ENCODE measurements around the gene PPP1R15A. TPM values are rescaled to one million over a fixed set of nuclear protein-coding genes. Genes with fewer than 3 reads are reported as not detected.
"Not testable (repeated sequence)": the region's sequence is repeated elsewhere in the genome, so short reads cannot be mapped to it uniquely, and the experiment has no call there.

PPP1R15A gene
- total RNA-seq, 1 donor from 2014 or later: 106 TPM

DNA sequence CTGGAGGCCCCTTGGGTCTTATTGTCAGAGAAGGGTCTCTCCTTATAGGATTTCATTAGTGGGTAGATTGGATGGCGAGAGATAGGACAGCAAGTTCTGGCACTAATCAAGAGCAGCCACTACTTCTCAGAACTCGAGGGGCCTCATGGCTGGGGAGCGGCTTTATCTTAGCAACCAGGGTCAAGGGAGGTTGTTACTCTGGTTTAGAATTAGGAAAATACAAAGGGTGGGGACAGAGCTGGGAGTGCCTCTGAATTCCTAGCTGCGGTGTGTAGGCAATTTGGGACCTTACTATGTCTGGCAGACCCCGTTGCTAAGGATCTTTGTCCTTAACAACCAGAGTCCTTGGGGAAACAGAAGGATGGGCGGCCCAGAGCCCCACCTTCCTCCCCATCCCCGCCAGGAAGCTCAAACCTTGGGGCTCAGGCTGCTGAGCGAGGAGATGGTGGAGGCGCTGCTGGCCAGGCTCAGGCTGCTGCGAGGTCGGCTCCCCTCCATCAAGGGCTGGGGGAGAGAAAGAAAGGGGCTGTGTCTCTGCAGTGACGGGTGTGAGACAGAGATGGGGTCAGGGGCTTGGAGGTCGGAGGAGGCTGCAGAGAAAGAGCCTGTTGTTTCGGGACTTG is 5.0 kb upstream of the PPP1R15A start:
- DNase-seq (ENCODE audit: low spot score): no peak
- Mint-ChIP-seq H3K27me3 (ENCODE audit: low read depth) (no peaks in the 10 kb centered on the region), H3K9me3 (ENCODE audit: low read depth) (no peaks in the 10 kb centered on the region)

DNA sequence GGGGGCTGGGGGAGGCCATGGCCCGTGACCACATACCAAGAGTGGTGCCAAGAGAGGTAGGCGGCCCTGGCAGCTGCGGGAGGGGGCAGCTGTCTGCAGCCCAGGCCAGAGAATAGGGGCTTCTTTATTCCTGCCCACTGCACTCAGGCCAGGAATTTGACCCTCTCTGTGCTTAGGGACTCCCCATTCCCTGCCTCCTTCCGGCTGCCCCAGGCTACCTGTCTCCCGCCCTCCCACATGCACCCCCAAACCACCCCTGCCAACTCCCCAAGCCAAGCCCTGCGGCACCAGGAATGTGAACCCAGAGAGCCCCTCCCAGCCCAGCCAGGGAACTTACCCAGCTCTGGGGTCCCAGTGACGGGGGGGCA is 4.5 kb upstream of the PPP1R15A start:
- H3K27ac Mint-ChIP-seq (ENCODE audit: unreplicated experiment): peak overlapping the region; percentile 94
- H3K4me1 Mint-ChIP-seq (ENCODE audit: low read depth): peaks cover 27% of the 10 kb centered on the region
- DNase-seq (ENCODE audit: low spot score): no peak
- no peaks in the 10 kb centered on the region for H3K27me3 Mint-ChIP-seq (ENCODE audit: low read depth)
- TF ChIP-seq, protein P1, sequence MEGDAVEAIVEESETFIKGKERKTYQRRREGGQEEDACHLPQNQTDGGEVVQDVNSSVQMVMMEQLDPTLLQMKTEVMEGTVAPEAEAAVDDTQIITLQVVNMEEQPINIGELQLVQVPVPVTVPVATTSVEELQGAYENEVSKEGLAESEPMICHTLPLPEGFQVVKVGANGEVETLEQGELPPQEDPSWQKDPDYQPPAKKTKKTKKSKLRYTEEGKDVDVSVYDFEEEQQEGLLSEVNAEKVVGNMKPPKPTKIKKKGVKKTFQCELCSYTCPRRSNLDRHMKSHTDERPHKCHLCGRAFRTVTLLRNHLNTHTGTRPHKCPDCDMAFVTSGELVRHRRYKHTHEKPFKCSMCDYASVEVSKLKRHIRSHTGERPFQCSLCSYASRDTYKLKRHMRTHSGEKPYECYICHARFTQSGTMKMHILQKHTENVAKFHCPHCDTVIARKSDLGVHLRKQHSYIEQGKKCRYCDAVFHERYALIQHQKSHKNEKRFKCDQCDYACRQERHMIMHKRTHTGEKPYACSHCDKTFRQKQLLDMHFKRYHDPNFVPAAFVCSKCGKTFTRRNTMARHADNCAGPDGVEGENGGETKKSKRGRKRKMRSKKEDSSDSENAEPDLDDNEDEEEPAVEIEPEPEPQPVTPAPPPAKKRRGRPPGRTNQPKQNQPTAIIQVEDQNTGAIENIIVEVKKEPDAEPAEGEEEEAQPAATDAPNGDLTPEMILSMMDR (IDR thresholded peaks at IDR 0.05): no peak
- peaks cover 8% of the 10 kb centered on the region for H3K36me3 Mint-ChIP-seq (ENCODE audit: low read depth)
- H3K9me3 Mint-ChIP-seq (ENCODE audit: low read depth): no peaks in the 10 kb centered on the region
- peak overlapping the region; percentile 78 for H3K4me3 Mint-ChIP-seq (ENCODE audit: unreplicated experiment)

More for the DNA sequence above, 5.0 kb upstream of the PPP1R15A start:
- Mint-ChIP-seq H3K36me3 (ENCODE audit: low read depth) (peaks cover 8% of the 10 kb centered on the region), H3K4me3 (ENCODE audit: unreplicated experiment) (peak overlapping the region; percentile 78), H3K27ac (ENCODE audit: unreplicated experiment) (peak overlapping the region; percentile 66), H3K4me1 (ENCODE audit: low read depth) (peaks cover 27% of the 10 kb centered on the region)
- TF ChIP-seq, protein P1 (IDR thresholded peaks at IDR 0.05): no peak

DNA sequence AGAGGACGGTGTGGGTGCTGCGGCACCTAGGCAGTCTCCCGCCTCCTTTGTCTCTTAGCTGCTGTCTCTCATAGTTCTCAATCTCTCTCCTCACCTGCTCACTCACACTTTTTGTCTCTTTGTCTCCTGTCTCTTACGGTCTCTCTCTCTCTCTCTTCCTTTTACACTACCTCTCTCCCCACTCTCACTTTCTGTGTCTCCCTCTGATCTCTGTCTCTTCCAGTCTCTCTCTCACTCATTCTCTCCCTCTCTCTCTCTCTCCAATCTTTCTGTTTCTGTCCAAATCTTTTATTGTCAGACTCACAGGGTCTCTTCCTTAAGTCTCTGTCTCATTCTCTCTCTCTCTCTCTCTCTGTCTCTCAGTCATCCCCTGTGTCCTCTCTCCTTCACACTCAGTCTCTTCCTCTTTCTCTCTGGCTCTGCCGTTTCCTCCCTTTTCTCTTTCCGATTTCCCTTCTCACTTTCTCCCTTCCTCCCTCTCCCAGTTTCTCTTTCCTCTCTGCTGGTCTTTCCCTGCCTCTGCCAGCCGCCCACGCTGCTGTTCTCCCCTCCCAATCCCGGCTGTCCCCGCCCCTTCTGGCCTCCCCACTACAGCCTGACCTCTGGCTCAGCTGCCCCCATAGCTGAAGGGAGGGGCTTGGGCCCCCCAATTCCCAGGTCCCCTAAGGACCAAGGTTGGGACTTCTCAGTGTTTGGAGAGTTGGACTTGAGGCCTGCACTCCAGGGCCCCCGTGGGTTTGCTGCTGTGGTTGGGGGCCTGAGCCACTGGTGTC is 3.9 kb upstream of the PPP1R15A start, which contains the start of gene PLEKHA4:
Gene PLEKHA4 (minus strand): TSS at position 504 of the 773 bp plus-strand sequence. CDS start 997 bp downstream, outside the sequence.
- Mint-ChIP-seq H3K36me3 (ENCODE audit: low read depth) (peaks cover 12% of the 10 kb centered on the region), H3K4me1 (ENCODE audit: low read depth) (peaks cover 30% of the 10 kb centered on the region), H3K9me3 (ENCODE audit: low read depth) (no peaks in the 10 kb centered on the region), H3K27me3 (ENCODE audit: low read depth) (no peaks in the 10 kb centered on the region), H3K4me3 (ENCODE audit: unreplicated experiment) (peak within 1 kb of the TSS; percentile 78), H3K27ac (ENCODE audit: unreplicated experiment) (peak within 1 kb of the TSS; percentile 94)
- no peak for DNase-seq (ENCODE audit: low spot score)
- TF ChIP-seq, protein P1 (IDR thresholded peaks at IDR 0.05): no peak

DNA sequence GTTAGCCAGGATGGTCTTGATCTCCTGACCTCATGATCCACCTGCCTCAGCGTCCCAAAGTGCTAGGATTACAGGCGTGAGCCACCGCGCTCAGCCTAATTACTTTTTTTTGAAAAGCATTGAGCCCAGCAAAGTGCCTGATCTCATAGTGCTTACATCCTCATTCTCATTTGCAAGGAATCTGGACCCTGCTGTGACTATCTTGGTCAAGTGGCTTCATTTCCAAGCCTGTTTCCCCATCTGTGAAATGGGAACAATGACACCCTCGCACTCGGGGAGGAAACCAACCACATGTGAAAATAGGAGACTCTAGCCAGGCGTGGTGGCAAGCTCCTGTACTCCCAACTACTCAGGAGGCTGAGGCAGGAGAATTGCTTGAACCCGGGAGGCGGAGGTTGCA is 2.2 kb upstream of the PPP1R15A start:
- Mint-ChIP-seq H3K36me3 (ENCODE audit: low read depth) (peaks cover 24% of the 10 kb centered on the region), H3K27ac (ENCODE audit: unreplicated experiment) (peak overlapping the region; percentile 17), H3K27me3 (ENCODE audit: low read depth) (no peaks in the 10 kb centered on the region), H3K9me3 (ENCODE audit: low read depth) (no peaks in the 10 kb centered on the region), H3K4me1 (ENCODE audit: low read depth) (peaks cover 44% of the 10 kb centered on the region), H3K4me3 (ENCODE audit: unreplicated experiment) (no peak overlapping the region)
- no peak for DNase-seq (ENCODE audit: low spot score)
- TF ChIP-seq, protein P1 (IDR thresholded peaks at IDR 0.05): no peak

DNA sequence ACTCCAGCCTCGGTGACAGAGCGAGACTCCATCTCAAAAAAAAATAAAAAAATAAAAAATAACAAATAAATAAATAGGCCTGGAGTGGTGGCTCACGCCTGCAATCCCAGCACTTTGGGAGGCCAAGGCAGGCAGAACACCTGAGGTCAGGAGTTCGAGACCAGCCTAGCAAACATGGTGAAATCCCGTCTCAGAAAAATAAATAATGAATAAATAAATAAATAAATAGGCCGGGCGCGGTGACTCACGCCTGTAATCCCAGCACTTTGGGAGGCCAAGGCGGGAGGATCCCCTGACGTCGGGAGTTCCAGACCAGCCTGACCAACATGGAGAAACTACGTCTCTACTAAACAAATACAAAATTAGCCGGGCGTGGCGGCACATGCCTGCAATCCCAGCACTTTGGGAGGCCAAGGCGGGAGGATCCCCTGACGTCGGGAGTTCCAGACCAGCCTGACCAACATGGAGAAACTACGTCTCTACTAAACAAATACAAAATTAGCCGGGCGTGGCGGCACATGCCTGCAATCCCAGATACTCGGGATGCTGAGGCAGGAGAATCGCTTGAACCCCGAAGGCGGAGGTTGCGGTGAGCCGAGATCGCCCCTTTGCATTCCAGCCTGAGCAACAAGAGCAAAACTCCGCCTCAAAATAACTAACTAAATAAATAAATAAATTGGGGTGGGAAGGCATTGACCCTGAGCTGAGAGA is 595 bp upstream of the PPP1R15A start:
- peaks cover 58% of the 10 kb centered on the region for H3K4me1 Mint-ChIP-seq (ENCODE audit: low read depth)
- not testable (repeated sequence) for H3K27me3 Mint-ChIP-seq (ENCODE audit: low read depth); H3K9me3 Mint-ChIP-seq (ENCODE audit: low read depth); DNase-seq (ENCODE audit: low spot score)
- peaks cover 37% of the 10 kb centered on the region for H3K36me3 Mint-ChIP-seq (ENCODE audit: low read depth)
- H3K4me3 Mint-ChIP-seq (ENCODE audit: unreplicated experiment): peak overlapping the region; percentile 99
- H3K27ac Mint-ChIP-seq (ENCODE audit: unreplicated experiment): peak overlapping the region; percentile 100
